ENCODE results near the gene MTARC1. TPM values are rescaled to one million over a fixed set of nuclear protein-coding genes. Genes with fewer than 3 reads are reported as not detected.

Gene MTARC1
- total RNA-seq, 1 donor from 2014 or later, result 9.6 TPM

- H3K36me3 ChIP-seq, result no peaks in the 10 kb centered on the region
- intact Hi-C loops (cut with DNase I), result loop anchor here (5.0 kb wide), 1 partner anchor 99 kb away; no protein-coding TSS in a partner anchor
- TF ChIP-seq CTCF (IDR thresholded peaks at IDR 0.05), result no peak
- TF ChIP-seq POLR2AphosphoS5 (IDR thresholded peaks at IDR 0.05; ENCODE audit: insufficient read depth in 1 of 2, low read depth in 1 of 2), result no peak
- no peak for TF ChIP-seq POLR2A (IDR thresholded peaks at IDR 0.05)
These were observed 10.5 kb upstream of the MTARC1 start for GRCh38 chr1:220776254-220776653.

DNA sequence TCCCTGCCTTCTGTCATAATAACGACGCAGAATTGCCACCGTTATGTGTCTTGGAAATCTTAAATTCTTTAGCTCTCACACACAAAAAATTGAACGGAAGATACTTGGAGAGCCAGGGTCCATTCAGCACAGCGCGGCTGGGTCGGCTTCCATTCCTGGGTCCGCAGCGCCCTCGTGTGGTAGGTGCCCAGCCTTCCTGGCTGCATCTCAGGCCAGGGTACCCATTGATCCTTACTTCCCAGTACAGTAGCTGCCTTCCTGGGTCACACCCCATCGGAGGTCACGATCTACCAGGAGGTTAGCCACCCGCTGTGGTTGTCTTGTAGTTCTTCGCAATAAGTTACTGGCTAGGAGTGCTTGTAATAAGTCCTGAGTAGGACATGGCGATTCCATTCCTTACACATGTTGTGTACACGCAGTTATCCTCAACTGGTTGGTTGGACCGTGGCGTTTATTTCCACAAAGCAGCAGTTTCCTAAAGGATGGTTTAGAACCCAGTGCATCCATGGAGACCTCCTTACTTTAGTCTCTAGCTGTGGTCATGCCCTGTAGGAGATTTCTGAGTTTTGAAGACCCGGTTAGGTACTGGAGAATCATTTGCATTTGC lies 9.9 kb upstream of the MTARC1 start:
- Histone ChIP-seq H3K36me3 (no peaks in the 10 kb centered on the region), H3K9me3 (no peaks in the 10 kb centered on the region), H3K4me1 (no peaks in the 10 kb centered on the region), H3K27me3 (no peaks in the 10 kb centered on the region), H3K4me3 (no peak overlapping the region), H3K27ac (no peak overlapping the region)
- intact Hi-C loops (cut with DNase I), result loop anchor here (5.0 kb wide), 1 partner anchor 100 kb away; no protein-coding TSS in a partner anchor
- DNase-seq (ENCODE audit: extremely low spot score in 2 of 2), result no peak
- TF ChIP-seq POLR2A (IDR thresholded peaks at IDR 0.05), result no peak
- peak; percentile 65 to 74 (median 68) for TF ChIP-seq CTCF (IDR thresholded peaks at IDR 0.05)
- no peak for TF ChIP-seq POLR2AphosphoS5 (IDR thresholded peaks at IDR 0.05; ENCODE audit: insufficient read depth in 1 of 2, low read depth in 1 of 2)

More at GRCh38 chr1:220776254-220776653, 10.5 kb upstream of the MTARC1 start:
- Histone ChIP-seq H3K27me3 (no peaks in the 10 kb centered on the region), H3K27ac (no peak overlapping the region), H3K4me3 (no peak overlapping the region), H3K4me1 (no peaks in the 10 kb centered on the region), H3K9me3 (no peaks in the 10 kb centered on the region)
- DNase-seq (ENCODE audit: extremely low spot score in 2 of 2), result no peak

DNA sequence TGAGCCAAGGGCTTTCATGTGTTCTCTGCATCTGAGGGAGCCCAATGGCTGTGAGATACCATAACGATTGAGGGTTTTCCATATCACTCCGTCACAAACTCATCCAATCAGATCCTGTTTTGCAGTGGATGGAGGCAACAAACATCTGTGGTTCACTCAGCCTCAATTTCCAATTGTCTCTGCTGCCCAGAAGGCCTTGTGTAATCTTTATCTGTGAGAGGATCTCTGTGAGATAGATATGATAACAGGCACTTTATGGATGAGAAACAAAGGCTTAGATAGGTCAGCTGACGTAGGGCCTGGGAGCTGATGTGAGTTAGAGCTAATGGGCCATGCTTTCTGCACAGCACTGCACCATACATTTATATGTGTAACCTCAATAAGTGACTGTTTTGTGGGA lies 3.3 kb upstream of the MTARC1 start:
- Histone ChIP-seq H3K9me3 (no peaks in the 10 kb centered on the region), H3K27ac (no peak overlapping the region), H3K4me3 (no peak overlapping the region), H3K27me3 (no peaks in the 10 kb centered on the region), H3K36me3 (no peaks in the 10 kb centered on the region), H3K4me1 (peaks cover 18% of the 10 kb centered on the region)
- no peak for DNase-seq (ENCODE audit: extremely low spot score in 2 of 2)
- intact Hi-C loops (cut with DNase I), result no loop called here
- TF ChIP-seq POLR2A (IDR thresholded peaks at IDR 0.05) (no peak), CTCF (IDR thresholded peaks at IDR 0.05) (no peak), POLR2AphosphoS5 (IDR thresholded peaks at IDR 0.05; ENCODE audit: insufficient read depth in 1 of 2, low read depth in 1 of 2) (no peak)

DNA sequence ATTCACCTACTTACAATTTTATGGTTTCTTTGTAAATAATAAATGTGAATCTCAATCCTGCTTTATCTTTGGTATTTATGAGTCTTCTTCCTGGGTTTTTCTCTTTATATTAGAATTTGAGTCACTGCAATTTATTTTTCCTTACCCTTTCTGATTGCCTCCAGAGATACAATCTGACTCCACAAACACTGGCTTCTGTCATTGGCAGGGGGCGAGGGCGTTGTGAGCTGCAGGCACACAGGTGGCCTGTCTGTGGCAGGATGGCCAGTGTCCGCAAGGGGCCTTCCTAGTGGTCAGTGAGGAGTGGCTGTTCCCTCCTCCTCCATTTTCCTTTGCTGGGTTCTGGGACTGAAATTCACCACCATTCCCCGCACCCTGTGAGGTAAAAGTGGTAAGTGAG lies 2.0 kb upstream of the MTARC1 start:
- Histone ChIP-seq H3K27me3 (no peaks in the 10 kb centered on the region), H3K36me3 (no peaks in the 10 kb centered on the region), H3K27ac (no peak overlapping the region), H3K4me3 (no peak overlapping the region), H3K4me1 (peaks cover 18% of the 10 kb centered on the region), H3K9me3 (no peaks in the 10 kb centered on the region)
- no peak for TF ChIP-seq POLR2A (IDR thresholded peaks at IDR 0.05)
- TF ChIP-seq POLR2AphosphoS5 (IDR thresholded peaks at IDR 0.05; ENCODE audit: insufficient read depth in 1 of 2, low read depth in 1 of 2), result no peak
- DNase-seq (ENCODE audit: extremely low spot score in 2 of 2), result no peak
- intact Hi-C loops (cut with DNase I), result no loop called here

- intact Hi-C loops (cut with DNase I), result no loop called here
- TF ChIP-seq POLR2AphosphoS5 (IDR thresholded peaks at IDR 0.05; ENCODE audit: insufficient read depth in 1 of 2, low read depth in 1 of 2) (no peak), POLR2A (IDR thresholded peaks at IDR 0.05) (no peak), CTCF (IDR thresholded peaks at IDR 0.05) (no peak)
- Histone ChIP-seq H3K27me3 (no peaks in the 10 kb centered on the region), H3K4me3 (no peak overlapping the region), H3K36me3 (no peaks in the 10 kb centered on the region), H3K9me3 (no peaks in the 10 kb centered on the region), H3K4me1 (peaks cover 18% of the 10 kb centered on the region), H3K27ac (peak overlapping the region; percentile 34)
- no peak for DNase-seq (ENCODE audit: extremely low spot score in 2 of 2)
These were observed 1.3 kb upstream of the MTARC1 start for GRCh38 chr1:220785166-220786056.

Data from vagina (tissue), 2 donors.